IPS-NIHi11 (cell line): ENCODE measurements around the gene ZNF516.
"Not testable (repeated sequence)": the region's sequence is repeated elsewhere in the genome, so short reads cannot be mapped to it uniquely, and the experiment has no call there.

ENCODE experiments used
- DNase-seq: peaks from one replicate; pipeline ENCODE4 v3.0.0; 2012; ENCODE audit warnings: mixed read lengths, low spot score

Gene ZNF516

GRCh38 chr18:76490033-76490432, 5.0 kb downstream of the ZNF516 start:
- no peak for DNase-seq

GRCh38 chr18:76489081-76489480, 6.0 kb downstream of the ZNF516 start:
- no peak for DNase-seq

GRCh38 chr18:76488190-76488589, 6.9 kb downstream of the ZNF516 start:
- DNase-seq: no peak

GRCh38 chr18:76487782-76488181, 7.3 kb downstream of the ZNF516 start:
- DNase-seq: no peak

- DNase-seq: no peak
These were observed 8.0 kb downstream of the ZNF516 start for GRCh38 chr18:76487070-76487469.

- no peak for DNase-seq
These were observed 8.5 kb downstream of the ZNF516 start for GRCh38 chr18:76486574-76486973.

- no peak for DNase-seq
These were observed 9.0 kb downstream of the ZNF516 start for GRCh38 chr18:76486038-76486437.

GRCh38 chr18:76484749-76485387, 10.2 kb downstream of the ZNF516 start:
- DNase-seq: no peak

- no peak for DNase-seq
These were observed 11.3 kb downstream of the ZNF516 start for GRCh38 chr18:76483780-76484179.

- DNase-seq: no peak
These were observed 11.9 kb downstream of the ZNF516 start for GRCh38 chr18:76482971-76483691.

GRCh38 chr18:76482267-76482666, 12.8 kb downstream of the ZNF516 start:
- no peak for DNase-seq

GRCh38 chr18:76480913-76481312, 14.1 kb downstream of the ZNF516 start:
- DNase-seq: peak; percentile 52

- DNase-seq: no peak
These were observed 15.4 kb downstream of the ZNF516 start for GRCh38 chr18:76479351-76480238.

GRCh38 chr18:76476665-76477561, 18.1 kb downstream of the ZNF516 start:
- no peak for DNase-seq

- DNase-seq: no peak
These were observed 19.4 kb downstream of the ZNF516 start for GRCh38 chr18:76475450-76476194.

- DNase-seq: no peak
These were observed 20.2 kb downstream of the ZNF516 start for GRCh38 chr18:76474824-76475223.

GRCh38 chr18:76473521-76473920, 21.5 kb downstream of the ZNF516 start:
- DNase-seq: not testable (repeated sequence)

GRCh38 chr18:76472829-76473228, 22.2 kb downstream of the ZNF516 start:
- no peak for DNase-seq

- DNase-seq: no peak
These were observed 23.4 kb downstream of the ZNF516 start for GRCh38 chr18:76471593-76471992.

GRCh38 chr18:76468345-76469304, 26.4 kb downstream of the ZNF516 start:
- DNase-seq: no peak
